ENCODE results near the gene SLC38A3.
A peak's percentile ranks its signal among the peaks of the same experiment; 100 is the strongest.

The SLC38A3 gene

GRCh38 chr3:50265571-50265970, 60.5 kb downstream of the SLC38A3 start:
- peak overlapping the region; percentile 79 for H3K27ac ChIP-seq (ENCODE audit: insufficient read depth, low read depth, low read length, poor library complexity, severe bottlenecking)
- peaks cover 81% of the 10 kb centered on the region for H3K4me1 ChIP-seq (ENCODE audit: control insufficient read depth, insufficient read depth, low read length)
- H3K27me3 ChIP-seq (ENCODE audit: control insufficient read depth, insufficient read depth, low read length, poor library complexity, severe bottlenecking), result no peaks in the 10 kb centered on the region
- WGBS, 2 experiments, result 90 to 91% methylated on average over 1 of the region's 1 CpG
- no peaks in the 10 kb centered on the region for H3K36me3 ChIP-seq (ENCODE audit: control insufficient read depth, insufficient read depth, low read length)
- H3K9me3 ChIP-seq (ENCODE audit: control insufficient read depth, low read length), result no peaks in the 10 kb centered on the region
- H3K4me3 ChIP-seq (ENCODE audit: insufficient read depth, low read depth, low read length), result no peak overlapping the region

GRCh38 chr3:50266017-50266416, 60.9 kb downstream of the SLC38A3 start:
- 95 to 96% methylated on average over 6 of the region's 6 CpGs for WGBS, 2 experiments
- Histone ChIP-seq H3K4me3 (ENCODE audit: insufficient read depth, low read depth, low read length) (no peak overlapping the region), H3K27me3 (ENCODE audit: control insufficient read depth, insufficient read depth, low read length, poor library complexity, severe bottlenecking) (no peaks in the 10 kb centered on the region), H3K36me3 (ENCODE audit: control insufficient read depth, insufficient read depth, low read length) (no peaks in the 10 kb centered on the region), H3K9me3 (ENCODE audit: control insufficient read depth, low read length) (no peaks in the 10 kb centered on the region), H3K4me1 (ENCODE audit: control insufficient read depth, insufficient read depth, low read length) (peaks cover 77% of the 10 kb centered on the region), H3K27ac (ENCODE audit: insufficient read depth, low read depth, low read length, poor library complexity, severe bottlenecking) (no peak overlapping the region)

- Histone ChIP-seq H3K9me3 (ENCODE audit: control insufficient read depth, low read length) (no peaks in the 10 kb centered on the region), H3K36me3 (ENCODE audit: control insufficient read depth, insufficient read depth, low read length) (no peaks in the 10 kb centered on the region), H3K27ac (ENCODE audit: insufficient read depth, low read depth, low read length, poor library complexity, severe bottlenecking) (no peak overlapping the region), H3K4me1 (ENCODE audit: control insufficient read depth, insufficient read depth, low read length) (peaks cover 70% of the 10 kb centered on the region), H3K4me3 (ENCODE audit: insufficient read depth, low read depth, low read length) (no peak overlapping the region), H3K27me3 (ENCODE audit: control insufficient read depth, insufficient read depth, low read length, poor library complexity, severe bottlenecking) (no peaks in the 10 kb centered on the region)
- 82 to 89% methylated on average over 7 of the region's 7 CpGs for WGBS, 2 experiments
Measured at GRCh38 chr3:50266836-50267235, 61.8 kb downstream of the SLC38A3 start.

GRCh38 chr3:50267280-50267913, 62.3 kb downstream of the SLC38A3 start:
- no peaks in the 10 kb centered on the region for H3K36me3 ChIP-seq (ENCODE audit: control insufficient read depth, insufficient read depth, low read length)
- WGBS, 2 experiments, result 19 to 22% methylated on average over 22 of the region's 22 CpGs
- H3K27ac ChIP-seq (ENCODE audit: insufficient read depth, low read depth, low read length, poor library complexity, severe bottlenecking), result no peak overlapping the region
- no peaks in the 10 kb centered on the region for H3K9me3 ChIP-seq (ENCODE audit: control insufficient read depth, low read length)
- no peak overlapping the region for H3K4me3 ChIP-seq (ENCODE audit: insufficient read depth, low read depth, low read length)
- peaks cover 70% of the 10 kb centered on the region for H3K4me1 ChIP-seq (ENCODE audit: control insufficient read depth, insufficient read depth, low read length)
- H3K27me3 ChIP-seq (ENCODE audit: control insufficient read depth, insufficient read depth, low read length, poor library complexity, severe bottlenecking), result no peaks in the 10 kb centered on the region

GRCh38 chr3:50268276-50268675, 63.2 kb downstream of the SLC38A3 start:
- WGBS, 2 experiments, result 89 to 92% methylated on average over 3 of the region's 3 CpGs

GRCh38 chr3:50268703-50269451, 63.8 kb downstream of the SLC38A3 start, which contains the start of gene SEMA3B:
SEMA3B (plus strand) TSS chr3:50269147; CDS start chr3:50269241, 94 bp downstream.
- H3K27ac ChIP-seq (ENCODE audit: insufficient read depth, low read depth, low read length, poor library complexity, severe bottlenecking), result no peak within 1 kb of the TSS
- 62 to 65% methylated on average over 21 of the region's 21 CpGs for WGBS, 2 experiments
- no peaks in the 10 kb centered on the region for H3K36me3 ChIP-seq (ENCODE audit: control insufficient read depth, insufficient read depth, low read length)
- H3K27me3 ChIP-seq (ENCODE audit: control insufficient read depth, insufficient read depth, low read length, poor library complexity, severe bottlenecking), result peaks cover 10% of the 10 kb centered on the region
- H3K9me3 ChIP-seq (ENCODE audit: control insufficient read depth, low read length), result no peaks in the 10 kb centered on the region
- peak within 1 kb of the TSS; percentile 8 for H3K4me3 ChIP-seq (ENCODE audit: insufficient read depth, low read depth, low read length)
- H3K4me1 ChIP-seq (ENCODE audit: control insufficient read depth, insufficient read depth, low read length), result peaks cover 58% of the 10 kb centered on the region

More at GRCh38 chr3:50268276-50268675, 63.2 kb downstream of the SLC38A3 start:
- Histone ChIP-seq H3K27ac (ENCODE audit: insufficient read depth, low read depth, low read length, poor library complexity, severe bottlenecking) (no peak overlapping the region), H3K4me3 (ENCODE audit: insufficient read depth, low read depth, low read length) (no peak overlapping the region), H3K9me3 (ENCODE audit: control insufficient read depth, low read length) (no peaks in the 10 kb centered on the region), H3K36me3 (ENCODE audit: control insufficient read depth, insufficient read depth, low read length) (no peaks in the 10 kb centered on the region), H3K27me3 (ENCODE audit: control insufficient read depth, insufficient read depth, low read length, poor library complexity, severe bottlenecking) (peaks cover 4% of the 10 kb centered on the region), H3K4me1 (ENCODE audit: control insufficient read depth, insufficient read depth, low read length) (peaks cover 64% of the 10 kb centered on the region)

- Histone ChIP-seq H3K4me1 (ENCODE audit: control insufficient read depth, insufficient read depth, low read length) (peaks cover 54% of the 10 kb centered on the region), H3K27ac (ENCODE audit: insufficient read depth, low read depth, low read length, poor library complexity, severe bottlenecking) (no peak overlapping the region), H3K27me3 (ENCODE audit: control insufficient read depth, insufficient read depth, low read length, poor library complexity, severe bottlenecking) (peaks cover 16% of the 10 kb centered on the region), H3K9me3 (ENCODE audit: control insufficient read depth, low read length) (no peaks in the 10 kb centered on the region), H3K36me3 (ENCODE audit: control insufficient read depth, insufficient read depth, low read length) (no peaks in the 10 kb centered on the region), H3K4me3 (ENCODE audit: insufficient read depth, low read depth, low read length) (peak overlapping the region; percentile 8)
- 81 to 88% methylated on average over 4 of the region's 4 CpGs for WGBS, 2 experiments
Measured at GRCh38 chr3:50269460-50269859, 64.4 kb downstream of the SLC38A3 start.

- 95 to 96% methylated on average over 8 of the region's 8 CpGs for WGBS, 2 experiments
- no peak overlapping the region for H3K4me3 ChIP-seq (ENCODE audit: insufficient read depth, low read depth, low read length)
- no peaks in the 10 kb centered on the region for H3K9me3 ChIP-seq (ENCODE audit: control insufficient read depth, low read length)
- no peaks in the 10 kb centered on the region for H3K36me3 ChIP-seq (ENCODE audit: control insufficient read depth, insufficient read depth, low read length)
- no peak overlapping the region for H3K27ac ChIP-seq (ENCODE audit: insufficient read depth, low read depth, low read length, poor library complexity, severe bottlenecking)
- peaks cover 52% of the 10 kb centered on the region for H3K4me1 ChIP-seq (ENCODE audit: control insufficient read depth, insufficient read depth, low read length)
- H3K27me3 ChIP-seq (ENCODE audit: control insufficient read depth, insufficient read depth, low read length, poor library complexity, severe bottlenecking), result peaks cover 21% of the 10 kb centered on the region
Measured at GRCh38 chr3:50269977-50270413, 64.9 kb downstream of the SLC38A3 start.

GRCh38 chr3:50270422-50271224, 65.6 kb downstream of the SLC38A3 start:
- Histone ChIP-seq H3K27me3 (ENCODE audit: control insufficient read depth, insufficient read depth, low read length, poor library complexity, severe bottlenecking) (peaks cover 28% of the 10 kb centered on the region), H3K9me3 (ENCODE audit: control insufficient read depth, low read length) (no peaks in the 10 kb centered on the region), H3K4me1 (ENCODE audit: control insufficient read depth, insufficient read depth, low read length) (peaks cover 50% of the 10 kb centered on the region), H3K27ac (ENCODE audit: insufficient read depth, low read depth, low read length, poor library complexity, severe bottlenecking) (no peak overlapping the region), H3K36me3 (ENCODE audit: control insufficient read depth, insufficient read depth, low read length) (no peaks in the 10 kb centered on the region), H3K4me3 (ENCODE audit: insufficient read depth, low read depth, low read length) (no peak overlapping the region)
- WGBS, 2 experiments, result 92 to 93% methylated on average over 19 of the region's 19 CpGs
